IMR-90 (cell line): ENCODE measurements around the gene PTHLH.

Experiments
- FOS ChIP-seq: fragments of 150-350 bp; IDR thresholded peaks from 2 replicates; pipeline ENCODE4 v1.6.1; 2016; ENCODE audit warnings: low read depth, low read length
- TF ChIP-seq, protein P1 (sequence below): conservative IDR thresholded peaks from 2 replicates; pipeline ENCODE4 v1.5.1; 2012; ENCODE audit warnings: mild to moderate bottlenecking, low read depth, low read length, improper control_type of control experiment

- TF ChIP-seq, protein P1, sequence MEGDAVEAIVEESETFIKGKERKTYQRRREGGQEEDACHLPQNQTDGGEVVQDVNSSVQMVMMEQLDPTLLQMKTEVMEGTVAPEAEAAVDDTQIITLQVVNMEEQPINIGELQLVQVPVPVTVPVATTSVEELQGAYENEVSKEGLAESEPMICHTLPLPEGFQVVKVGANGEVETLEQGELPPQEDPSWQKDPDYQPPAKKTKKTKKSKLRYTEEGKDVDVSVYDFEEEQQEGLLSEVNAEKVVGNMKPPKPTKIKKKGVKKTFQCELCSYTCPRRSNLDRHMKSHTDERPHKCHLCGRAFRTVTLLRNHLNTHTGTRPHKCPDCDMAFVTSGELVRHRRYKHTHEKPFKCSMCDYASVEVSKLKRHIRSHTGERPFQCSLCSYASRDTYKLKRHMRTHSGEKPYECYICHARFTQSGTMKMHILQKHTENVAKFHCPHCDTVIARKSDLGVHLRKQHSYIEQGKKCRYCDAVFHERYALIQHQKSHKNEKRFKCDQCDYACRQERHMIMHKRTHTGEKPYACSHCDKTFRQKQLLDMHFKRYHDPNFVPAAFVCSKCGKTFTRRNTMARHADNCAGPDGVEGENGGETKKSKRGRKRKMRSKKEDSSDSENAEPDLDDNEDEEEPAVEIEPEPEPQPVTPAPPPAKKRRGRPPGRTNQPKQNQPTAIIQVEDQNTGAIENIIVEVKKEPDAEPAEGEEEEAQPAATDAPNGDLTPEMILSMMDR: no peak
- no peak for TF ChIP-seq FOS
Measured at GRCh38 chr12:27971121-27971489, 1.4 kb downstream of the PTHLH start.
